ENCODE data around the gene CLASP1. TPM values are rescaled to one million over a fixed set of nuclear protein-coding genes. Genes with fewer than 3 reads are reported as not detected.

The CLASP1 gene
- total RNA-seq, 1 experiment from 2014 or later, result 45.9 TPM

DNA sequence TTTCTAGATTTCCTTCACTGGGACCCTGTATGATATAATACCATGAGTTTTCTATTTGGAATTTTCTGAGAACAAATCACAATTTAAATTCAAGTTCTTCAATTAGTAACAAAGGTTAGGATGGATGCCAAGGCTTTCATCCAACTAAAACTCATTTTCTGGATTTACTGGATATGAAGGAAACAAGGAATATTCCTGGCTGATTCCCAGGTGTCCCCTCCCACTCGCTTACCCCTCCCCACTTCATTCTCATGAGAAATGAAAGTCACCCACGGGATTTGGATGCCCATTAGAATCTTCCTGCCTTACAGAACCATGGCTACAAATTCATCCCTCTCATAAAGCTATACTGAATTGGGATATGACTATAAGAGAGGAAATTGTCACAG, 78.6 kb downstream of the CLASP1 start:
- Histone ChIP-seq H4K20me1 (ENCODE audit: control insufficient read depth, insufficient read depth, insufficient read length) (no peaks in the 10 kb centered on the region), H4K5ac (ENCODE audit: insufficient read length, low read depth, low read length) (no peak overlapping the region), H3K23me2 (ENCODE audit: insufficient read length, low read depth, low read length, poor library complexity, severe bottlenecking) (no peaks in the 10 kb centered on the region), H3K23ac (ENCODE audit: insufficient read length, low read depth, low read length) (no peak overlapping the region), H2BK120ac (ENCODE audit: low read depth, low read length, poor library complexity, severe bottlenecking) (no peak overlapping the region), H3K27ac (ENCODE audit: insufficient read length, low read depth, low read length) (no peak overlapping the region), H4K8ac (replicated peaks; ENCODE audit: insufficient read length, low read depth, low read length) (no peak overlapping the region), H3K4ac (ENCODE audit: low read depth, low read length) (no peak overlapping the region), H3K4me1 (ENCODE audit: insufficient read depth, low read length) (no peaks in the 10 kb centered on the region), H3K27me3 (ENCODE audit: insufficient read depth, low read length) (no peaks in the 10 kb centered on the region), H3K79me2 (ENCODE audit: insufficient read depth, low read length) (peaks cover 1% of the 10 kb centered on the region; the same call in 1 of the 2 replicates), H3K18ac (ENCODE audit: insufficient read length, low read depth, low read length) (no peak overlapping the region), H2BK20ac (ENCODE audit: low read depth, low read length, poor library complexity, severe bottlenecking) (no peak overlapping the region), H2BK15ac (ENCODE audit: low read depth, low read length) (no peak overlapping the region), H2BK12ac (ENCODE audit: insufficient read length, low read depth, low read length) (no peak overlapping the region), H3K9me3 (ENCODE audit: control insufficient read depth, low read depth, low read length) (no peaks in the 10 kb centered on the region), H3T11ph (ENCODE audit: low read length) (no peak overlapping the region), H2AFZ (ENCODE audit: low read length) (no peak overlapping the region), H4K91ac (ENCODE audit: insufficient read length, low read depth, low read length) (no peak overlapping the region), H3K9ac (ENCODE audit: extremely low read depth, insufficient read length, low read length) (no peak overlapping the region), H2BK5ac (ENCODE audit: insufficient read length, low read length) (no peak overlapping the region), H3K14ac (ENCODE audit: insufficient read depth, low read length) (no peak overlapping the region), H2AK5ac (ENCODE audit: insufficient read length, low read length) (no peak overlapping the region), H3K79me1 (ENCODE audit: insufficient read depth, low read depth, low read length, poor library complexity, severe bottlenecking) (peaks cover 4% of the 10 kb centered on the region), H3K4me2 (ENCODE audit: insufficient read depth, insufficient read length, low read length) (no peak overlapping the region), H3K56ac (ENCODE audit: insufficient read length, low read depth, low read length) (no peak overlapping the region)
- DNase-seq, result no peak
- Mint-ChIP-seq H3K27me3 (ENCODE audit: low read depth) (no peaks in the 10 kb centered on the region), H3K4me1 (peaks cover 10 to 18% of the 10 kb centered on the region in 2 experiments), H3K4me3 (no peak overlapping the region), H3K36me3 (ENCODE audit: insufficient read depth in 1 of 3, low read depth in 3 of 3) (no peaks in the 10 kb centered on the region; a peak in 1 of 7 replicates), H3K27ac (no peak overlapping the region), H3K9me3 (no peaks in the 10 kb centered on the region; a peak in 1 of 5 replicates)
- TF ChIP-seq, protein P1, sequence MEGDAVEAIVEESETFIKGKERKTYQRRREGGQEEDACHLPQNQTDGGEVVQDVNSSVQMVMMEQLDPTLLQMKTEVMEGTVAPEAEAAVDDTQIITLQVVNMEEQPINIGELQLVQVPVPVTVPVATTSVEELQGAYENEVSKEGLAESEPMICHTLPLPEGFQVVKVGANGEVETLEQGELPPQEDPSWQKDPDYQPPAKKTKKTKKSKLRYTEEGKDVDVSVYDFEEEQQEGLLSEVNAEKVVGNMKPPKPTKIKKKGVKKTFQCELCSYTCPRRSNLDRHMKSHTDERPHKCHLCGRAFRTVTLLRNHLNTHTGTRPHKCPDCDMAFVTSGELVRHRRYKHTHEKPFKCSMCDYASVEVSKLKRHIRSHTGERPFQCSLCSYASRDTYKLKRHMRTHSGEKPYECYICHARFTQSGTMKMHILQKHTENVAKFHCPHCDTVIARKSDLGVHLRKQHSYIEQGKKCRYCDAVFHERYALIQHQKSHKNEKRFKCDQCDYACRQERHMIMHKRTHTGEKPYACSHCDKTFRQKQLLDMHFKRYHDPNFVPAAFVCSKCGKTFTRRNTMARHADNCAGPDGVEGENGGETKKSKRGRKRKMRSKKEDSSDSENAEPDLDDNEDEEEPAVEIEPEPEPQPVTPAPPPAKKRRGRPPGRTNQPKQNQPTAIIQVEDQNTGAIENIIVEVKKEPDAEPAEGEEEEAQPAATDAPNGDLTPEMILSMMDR (conservative IDR thresholded peaks at IDR 0.05), result no peak
- no CpG with 5 or more reads among the region's 2 CpGs for WGBS (ENCODE audit: extremely low coverage, insufficient read length, low lambda C conversion rate)

All from H9 (cell line).